Measurements from ENCODE around the gene SYNGR3. TPM values are rescaled to one million over a fixed set of nuclear protein-coding genes. Genes with fewer than 3 reads are reported as not detected.

SYNGR3 gene
- polyA plus RNA-seq, 1 donor from 2014 or later = 61.0 TPM

DNA sequence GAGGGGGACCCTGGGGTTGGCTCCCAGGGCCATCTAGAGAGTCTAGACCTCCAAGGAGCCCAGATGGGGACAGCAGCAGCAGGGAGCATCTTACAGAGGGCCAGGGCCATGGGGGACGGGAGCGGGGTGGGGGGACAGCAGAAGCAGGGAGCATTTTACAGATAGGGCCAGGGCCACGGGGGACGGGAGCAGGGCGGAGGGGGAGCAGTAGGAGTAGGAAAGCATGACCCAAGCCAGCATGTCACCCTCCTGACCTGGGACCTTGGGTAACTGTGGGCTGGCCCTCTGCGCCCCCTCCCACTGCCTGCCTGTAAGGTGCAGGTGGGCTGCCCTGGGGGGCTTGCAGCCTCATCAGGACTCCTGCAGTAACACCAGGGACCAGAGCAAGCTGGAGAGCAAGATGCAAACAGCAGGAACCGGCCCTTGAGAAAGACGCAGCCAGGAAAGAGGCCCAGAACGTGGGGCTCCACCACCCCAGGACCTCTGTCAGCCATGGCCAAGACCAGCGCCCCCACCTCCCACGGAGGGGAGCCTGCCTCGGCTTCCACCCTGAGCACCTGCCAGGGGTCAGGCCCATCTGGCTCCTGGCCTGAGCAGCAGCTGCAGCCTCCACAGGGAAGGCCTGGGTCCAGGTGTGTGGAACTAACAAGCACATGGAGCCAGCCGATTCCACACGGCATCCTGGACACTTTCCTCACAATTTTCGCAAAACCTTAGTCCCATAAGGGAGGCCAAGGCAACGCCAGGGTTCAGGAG is 17.5 kb downstream of the SYNGR3 start:
- no peak overlapping the region for H3K4me2 ChIP-seq (ENCODE audit: low read length)
- H3K27me3 ChIP-seq (ENCODE audit: insufficient read depth, low read depth, low read length) = no peaks in the 10 kb centered on the region
- no peaks in the 10 kb centered on the region for H3K9me3 ChIP-seq (ENCODE audit: low read length)
- H3K9me2 ChIP-seq (ENCODE audit: insufficient read depth, low read length) = no peaks in the 10 kb centered on the region
- peaks cover 46% of the 10 kb centered on the region for H3K79me2 ChIP-seq (replicated peaks; ENCODE audit: insufficient read depth, low read length)
- H2AFZ ChIP-seq (ENCODE audit: low read depth, low read length) = no peak overlapping the region
- H3K9ac ChIP-seq (ENCODE audit: low read length) = peak overlapping the region; percentile 75
- no peak for TF ChIP-seq EP300 (conservative IDR thresholded peaks at IDR 0.05; ENCODE audit: poor library complexity, severe bottlenecking)
- TF ChIP-seq, protein P1, sequence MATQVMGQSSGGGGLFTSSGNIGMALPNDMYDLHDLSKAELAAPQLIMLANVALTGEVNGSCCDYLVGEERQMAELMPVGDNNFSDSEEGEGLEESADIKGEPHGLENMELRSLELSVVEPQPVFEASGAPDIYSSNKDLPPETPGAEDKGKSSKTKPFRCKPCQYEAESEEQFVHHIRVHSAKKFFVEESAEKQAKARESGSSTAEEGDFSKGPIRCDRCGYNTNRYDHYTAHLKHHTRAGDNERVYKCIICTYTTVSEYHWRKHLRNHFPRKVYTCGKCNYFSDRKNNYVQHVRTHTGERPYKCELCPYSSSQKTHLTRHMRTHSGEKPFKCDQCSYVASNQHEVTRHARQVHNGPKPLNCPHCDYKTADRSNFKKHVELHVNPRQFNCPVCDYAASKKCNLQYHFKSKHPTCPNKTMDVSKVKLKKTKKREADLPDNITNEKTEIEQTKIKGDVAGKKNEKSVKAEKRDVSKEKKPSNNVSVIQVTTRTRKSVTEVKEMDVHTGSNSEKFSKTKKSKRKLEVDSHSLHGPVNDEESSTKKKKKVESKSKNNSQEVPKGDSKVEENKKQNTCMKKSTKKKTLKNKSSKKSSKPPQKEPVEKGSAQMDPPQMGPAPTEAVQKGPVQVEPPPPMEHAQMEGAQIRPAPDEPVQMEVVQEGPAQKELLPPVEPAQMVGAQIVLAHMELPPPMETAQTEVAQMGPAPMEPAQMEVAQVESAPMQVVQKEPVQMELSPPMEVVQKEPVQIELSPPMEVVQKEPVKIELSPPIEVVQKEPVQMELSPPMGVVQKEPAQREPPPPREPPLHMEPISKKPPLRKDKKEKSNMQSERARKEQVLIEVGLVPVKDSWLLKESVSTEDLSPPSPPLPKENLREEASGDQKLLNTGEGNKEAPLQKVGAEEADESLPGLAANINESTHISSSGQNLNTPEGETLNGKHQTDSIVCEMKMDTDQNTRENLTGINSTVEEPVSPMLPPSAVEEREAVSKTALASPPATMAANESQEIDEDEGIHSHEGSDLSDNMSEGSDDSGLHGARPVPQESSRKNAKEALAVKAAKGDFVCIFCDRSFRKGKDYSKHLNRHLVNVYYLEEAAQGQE (IDR thresholded peaks at IDR 0.05; ENCODE audit: borderline replicate concordance) = no peak
- TF ChIP-seq, protein P2, sequence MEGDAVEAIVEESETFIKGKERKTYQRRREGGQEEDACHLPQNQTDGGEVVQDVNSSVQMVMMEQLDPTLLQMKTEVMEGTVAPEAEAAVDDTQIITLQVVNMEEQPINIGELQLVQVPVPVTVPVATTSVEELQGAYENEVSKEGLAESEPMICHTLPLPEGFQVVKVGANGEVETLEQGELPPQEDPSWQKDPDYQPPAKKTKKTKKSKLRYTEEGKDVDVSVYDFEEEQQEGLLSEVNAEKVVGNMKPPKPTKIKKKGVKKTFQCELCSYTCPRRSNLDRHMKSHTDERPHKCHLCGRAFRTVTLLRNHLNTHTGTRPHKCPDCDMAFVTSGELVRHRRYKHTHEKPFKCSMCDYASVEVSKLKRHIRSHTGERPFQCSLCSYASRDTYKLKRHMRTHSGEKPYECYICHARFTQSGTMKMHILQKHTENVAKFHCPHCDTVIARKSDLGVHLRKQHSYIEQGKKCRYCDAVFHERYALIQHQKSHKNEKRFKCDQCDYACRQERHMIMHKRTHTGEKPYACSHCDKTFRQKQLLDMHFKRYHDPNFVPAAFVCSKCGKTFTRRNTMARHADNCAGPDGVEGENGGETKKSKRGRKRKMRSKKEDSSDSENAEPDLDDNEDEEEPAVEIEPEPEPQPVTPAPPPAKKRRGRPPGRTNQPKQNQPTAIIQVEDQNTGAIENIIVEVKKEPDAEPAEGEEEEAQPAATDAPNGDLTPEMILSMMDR (IDR thresholded peaks at IDR 0.05; ENCODE audit: poor library complexity, severe bottlenecking) = no peak
- no peak for TF ChIP-seq RAD21 (conservative IDR thresholded peaks at IDR 0.05)
- no peak for TF ChIP-seq TAF1 (IDR thresholded peaks at IDR 0.05; ENCODE audit: low read depth)
- TF ChIP-seq MXI1 (conservative IDR thresholded peaks at IDR 0.05; ENCODE audit: poor library complexity, severe bottlenecking) = no peak
- no peak for TF ChIP-seq POLR2AphosphoS5 (IDR thresholded peaks at IDR 0.05)
- TF ChIP-seq SMC3 (conservative IDR thresholded peaks at IDR 0.05; ENCODE audit: poor library complexity) = no peak
- TF ChIP-seq EZH2 (IDR thresholded peaks at IDR 0.05; ENCODE audit: borderline replicate concordance, insufficient read depth, low read length, poor library complexity, severe bottlenecking) = no peak
- no peaks in the 10 kb centered on the region for H3K36me3 ChIP-seq (ENCODE audit: insufficient read depth, low read length)
- peaks cover 5% of the 10 kb centered on the region for H4K20me1 ChIP-seq (ENCODE audit: insufficient read depth)
- H3F3A ChIP-seq (ENCODE audit: insufficient read depth, low read length, poor library complexity, severe bottlenecking) = no peaks in the 10 kb centered on the region
- peak overlapping the region; percentile 87 for H3K4me3 ChIP-seq (ENCODE audit: low read length)
- no peak overlapping the region for H3K27ac ChIP-seq (ENCODE audit: low read length)

DNA sequence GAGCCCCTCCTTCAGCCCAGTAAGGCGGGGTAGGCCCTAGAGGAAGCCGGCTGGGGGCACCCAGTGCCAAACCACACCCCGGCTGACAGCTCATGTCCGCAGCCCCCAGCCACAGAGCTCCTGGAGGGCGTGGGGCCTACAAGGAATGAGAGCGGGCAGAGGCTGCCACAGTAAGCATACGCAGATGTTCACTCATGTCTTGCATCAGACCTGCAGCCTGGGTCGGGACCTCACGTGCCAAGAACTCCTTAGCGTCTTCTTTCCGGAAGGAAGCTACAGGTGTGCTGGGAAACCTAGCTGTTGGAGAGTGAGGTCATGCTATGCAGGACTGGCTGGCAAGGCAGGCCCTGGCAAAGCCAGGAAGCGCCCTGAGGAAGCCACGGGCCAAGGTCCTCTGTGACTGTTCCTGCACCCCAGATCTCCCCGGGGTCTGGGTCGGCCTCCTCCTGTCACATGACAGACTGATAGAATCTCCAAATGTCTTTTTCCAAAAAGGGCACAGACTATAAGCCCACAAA is 18.3 kb downstream of the SYNGR3 start:
- Histone ChIP-seq H3K4me2 (ENCODE audit: low read length) (peak overlapping the region; percentile 34), H3K27ac (ENCODE audit: low read length) (no peak overlapping the region), H3K9ac (ENCODE audit: low read length) (peak overlapping the region; percentile 75), H4K20me1 (ENCODE audit: insufficient read depth) (peaks cover 5% of the 10 kb centered on the region), H2AFZ (ENCODE audit: low read depth, low read length) (no peak overlapping the region), H3K79me2 (replicated peaks; ENCODE audit: insufficient read depth, low read length) (peaks cover 46% of the 10 kb centered on the region), H3K27me3 (ENCODE audit: insufficient read depth, low read depth, low read length) (no peaks in the 10 kb centered on the region), H3F3A (ENCODE audit: insufficient read depth, low read length, poor library complexity, severe bottlenecking) (no peaks in the 10 kb centered on the region), H3K9me3 (ENCODE audit: low read length) (no peaks in the 10 kb centered on the region), H3K36me3 (ENCODE audit: insufficient read depth, low read length) (no peaks in the 10 kb centered on the region), H3K9me2 (ENCODE audit: insufficient read depth, low read length) (no peaks in the 10 kb centered on the region), H3K4me3 (ENCODE audit: low read length) (peak overlapping the region; percentile 87)
- TF ChIP-seq RAD21 (conservative IDR thresholded peaks at IDR 0.05) (no peak), TAF1 (IDR thresholded peaks at IDR 0.05; ENCODE audit: low read depth) (no peak), EP300 (conservative IDR thresholded peaks at IDR 0.05; ENCODE audit: poor library complexity, severe bottlenecking) (no peak), SMC3 (conservative IDR thresholded peaks at IDR 0.05; ENCODE audit: poor library complexity) (no peak), EZH2 (IDR thresholded peaks at IDR 0.05; ENCODE audit: borderline replicate concordance, insufficient read depth, low read length, poor library complexity, severe bottlenecking) (no peak), MXI1 (conservative IDR thresholded peaks at IDR 0.05; ENCODE audit: poor library complexity, severe bottlenecking) (no peak), POLR2AphosphoS5 (IDR thresholded peaks at IDR 0.05) (no peak)
- TF ChIP-seq, protein P2 (IDR thresholded peaks at IDR 0.05; ENCODE audit: poor library complexity, severe bottlenecking) = no peak
- TF ChIP-seq, protein P1 (IDR thresholded peaks at IDR 0.05; ENCODE audit: borderline replicate concordance) = no peak
